ENCODE results near the gene SIL1. TPM values are rescaled to one million over a fixed set of nuclear protein-coding genes. Genes with fewer than 3 reads are reported as not detected.
A peak's percentile ranks its signal among the peaks of the same experiment; 100 is the strongest.

Gene SIL1
- total RNA-seq, 2 experiments from 2014 or later: 13.5 to 15.8 TPM

DNA sequence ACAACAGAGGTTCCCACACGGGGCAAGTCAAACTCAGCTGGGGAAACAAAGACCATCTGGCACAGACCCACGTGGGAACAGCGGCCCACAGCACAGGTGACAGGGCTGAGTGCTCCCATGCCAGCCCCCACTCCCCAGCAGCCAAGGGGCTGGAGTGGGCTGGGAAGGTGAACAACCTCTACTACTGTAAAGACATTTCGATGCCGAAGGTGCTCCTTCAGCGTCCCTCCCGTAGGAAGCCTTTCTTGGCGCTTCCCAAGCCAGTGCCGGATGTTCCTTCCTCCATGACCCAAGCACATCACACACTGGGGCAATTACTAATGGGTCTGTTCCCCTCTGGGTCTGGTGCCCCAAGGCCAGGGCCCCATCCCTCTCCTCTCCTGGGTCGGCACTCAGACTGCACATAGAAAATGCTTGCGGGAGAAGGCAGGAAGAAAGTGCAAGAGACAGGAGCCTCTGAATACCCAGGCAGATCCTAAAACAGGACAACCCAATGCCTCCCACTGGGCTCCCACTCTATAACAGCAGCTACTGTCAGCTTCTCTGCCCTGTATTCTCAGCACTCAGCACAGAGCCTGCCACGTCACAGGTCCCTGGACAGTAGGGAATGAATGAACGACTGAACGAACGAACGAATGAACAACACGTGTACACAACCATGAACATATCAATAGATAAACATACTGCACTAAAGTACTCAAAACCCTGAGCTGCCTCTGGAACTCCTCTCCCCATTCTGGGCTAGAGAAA is 246.0 kb downstream of the SIL1 start:
- no peak for ATAC-seq (ENCODE audit: low read depth)
- peaks cover 13% of the 10 kb centered on the region for H3K4me1 Mint-ChIP-seq
- H3K9me3 Mint-ChIP-seq: no peaks in the 10 kb centered on the region
- H3K36me3 Mint-ChIP-seq: no peaks in the 10 kb centered on the region
- no peak overlapping the region for H3K4me3 Mint-ChIP-seq
- H3K27me3 Mint-ChIP-seq: no peaks in the 10 kb centered on the region
- H3K27ac Mint-ChIP-seq: peak overlapping the region; percentile 24
- POLR2A ChIA-PET: no interaction called here
- DNase-seq: no peak

DNA sequence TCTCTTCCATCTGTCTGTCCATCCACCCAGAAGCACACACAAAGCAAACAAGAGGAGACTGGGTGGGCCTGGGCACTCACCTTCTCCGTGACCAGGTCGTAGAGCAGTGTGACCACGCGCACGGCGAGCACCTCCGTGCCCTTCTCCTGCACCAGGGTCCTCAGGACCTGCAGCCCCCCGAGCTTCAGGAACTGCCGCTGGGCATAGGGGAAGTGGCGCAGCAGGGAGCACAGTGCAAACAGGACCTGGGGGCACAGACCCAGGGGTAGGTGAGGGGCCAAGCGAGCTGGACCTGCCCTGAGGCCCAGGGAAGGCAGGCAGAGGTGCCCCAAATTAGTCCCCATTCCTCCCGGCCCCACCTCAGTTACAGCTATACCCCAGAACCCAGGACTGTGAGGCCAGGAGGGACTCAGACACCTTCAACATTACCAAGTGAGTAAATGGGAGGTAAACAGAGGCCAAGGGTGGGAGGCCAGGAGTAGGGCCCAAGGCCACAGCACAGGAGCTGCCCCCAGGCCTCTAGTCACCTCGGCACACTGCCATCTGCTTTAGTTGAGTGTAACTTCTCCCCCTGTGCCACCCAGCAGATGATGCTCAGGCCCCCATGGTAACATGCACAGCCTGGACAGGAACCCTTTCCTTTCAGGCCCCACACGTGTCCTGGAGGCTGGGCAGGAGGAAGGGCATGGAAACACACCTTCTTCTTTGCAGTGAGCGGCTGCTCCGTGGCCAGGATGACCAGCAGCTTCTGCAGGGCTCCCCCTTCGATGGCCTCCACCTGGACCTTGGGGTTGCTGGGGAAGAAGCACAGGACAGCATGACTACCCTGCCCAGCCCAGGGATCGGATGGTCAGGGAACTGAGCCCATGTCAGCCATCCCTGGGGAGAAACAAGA is 246.8 kb downstream of the SIL1 start:
- H3K9me3 Mint-ChIP-seq: no peaks in the 10 kb centered on the region
- POLR2A ChIA-PET: no interaction called here
- no peaks in the 10 kb centered on the region for H3K36me3 Mint-ChIP-seq
- peaks cover 13% of the 10 kb centered on the region for H3K4me1 Mint-ChIP-seq
- DNase-seq (no peak), ATAC-seq (ENCODE audit: low read depth) (no peak)
- H3K27ac Mint-ChIP-seq: no peak overlapping the region
- H3K27me3 Mint-ChIP-seq: no peaks in the 10 kb centered on the region
- H3K4me3 Mint-ChIP-seq: no peak overlapping the region

DNA sequence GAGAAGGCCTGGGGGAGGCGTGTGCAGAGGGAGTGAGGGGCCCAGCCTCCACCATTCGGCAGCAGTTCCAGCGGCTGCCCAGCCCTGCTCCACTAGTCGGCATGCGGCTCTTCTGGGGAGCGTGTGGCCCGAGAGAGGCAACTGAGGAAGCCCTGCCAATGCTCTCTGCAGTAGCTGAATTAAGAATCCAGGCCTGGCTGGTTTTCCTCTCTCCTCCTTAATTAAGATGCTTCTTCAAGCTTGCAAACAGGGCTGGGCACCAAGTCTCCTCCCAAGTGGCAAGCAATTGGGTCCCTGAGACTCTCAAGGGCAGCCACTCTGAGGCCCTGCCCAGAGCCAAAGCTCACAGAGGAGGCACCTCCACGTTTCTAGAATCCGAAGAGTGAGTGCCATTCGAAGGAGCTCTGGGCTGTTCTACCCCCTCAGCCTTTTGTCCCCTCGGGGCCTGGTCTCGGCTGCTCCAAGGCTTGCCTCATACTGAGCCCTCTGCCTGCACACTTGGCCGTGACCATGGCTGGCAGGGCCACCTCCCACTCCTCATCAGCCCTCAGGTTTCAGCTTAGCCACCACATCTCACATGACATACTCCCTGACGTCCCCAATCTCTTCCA is 247.6 kb downstream of the SIL1 start:
- ATAC-seq (ENCODE audit: low read depth): no peak
- no peak for DNase-seq
- H3K4me1 Mint-ChIP-seq: peaks cover 13% of the 10 kb centered on the region
- no peaks in the 10 kb centered on the region for H3K9me3 Mint-ChIP-seq
- no peak overlapping the region for H3K4me3 Mint-ChIP-seq
- no peaks in the 10 kb centered on the region for H3K36me3 Mint-ChIP-seq
- no peak overlapping the region for H3K27ac Mint-ChIP-seq
- POLR2A ChIA-PET: no interaction called here
- H3K27me3 Mint-ChIP-seq: no peaks in the 10 kb centered on the region

DNA sequence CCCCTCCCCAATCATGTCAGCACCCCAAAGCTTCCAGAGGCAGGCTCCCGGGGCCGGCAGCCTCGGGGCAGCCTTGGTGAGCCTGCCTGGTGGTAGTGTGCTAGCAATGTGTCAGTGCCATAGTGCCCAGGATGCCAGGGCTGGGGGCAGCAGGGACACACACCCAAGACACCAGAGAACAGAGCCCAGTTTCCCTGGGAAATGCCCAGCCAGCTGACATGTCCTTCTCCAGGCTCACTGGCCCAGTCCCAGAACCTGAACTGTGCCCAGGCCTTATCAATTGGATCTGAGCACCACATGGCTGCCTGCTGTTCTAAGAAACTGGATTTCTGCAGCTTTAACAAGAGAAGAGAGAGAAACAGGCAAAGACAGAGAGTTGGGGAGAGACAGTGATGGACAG is 248.2 kb downstream of the SIL1 start:
- no peak overlapping the region for H3K4me3 Mint-ChIP-seq
- no peaks in the 10 kb centered on the region for H3K9me3 Mint-ChIP-seq
- ATAC-seq (ENCODE audit: low read depth): no peak
- no peaks in the 10 kb centered on the region for H3K36me3 Mint-ChIP-seq
- no peak overlapping the region for H3K27ac Mint-ChIP-seq
- H3K27me3 Mint-ChIP-seq: no peaks in the 10 kb centered on the region
- H3K4me1 Mint-ChIP-seq: peaks cover 13% of the 10 kb centered on the region
- no peak for DNase-seq
- POLR2A ChIA-PET: no interaction called here

DNA sequence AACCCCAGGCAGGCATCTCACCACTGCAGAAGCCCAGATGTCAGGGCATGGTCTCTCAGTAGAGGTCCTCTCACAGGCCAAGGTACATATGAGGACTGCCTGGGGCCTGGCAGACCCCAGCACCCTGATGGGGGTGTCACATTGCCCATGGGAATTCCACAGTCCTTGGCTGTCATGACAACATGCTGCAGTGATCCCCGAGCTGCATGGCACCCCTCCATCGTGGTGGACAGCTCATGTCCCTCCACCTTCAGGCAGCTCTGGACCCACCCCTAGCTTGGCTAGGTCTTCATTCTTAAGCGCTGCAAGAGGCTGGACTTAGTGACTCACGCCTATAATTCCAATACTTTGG is 249.0 kb downstream of the SIL1 start:
- Mint-ChIP-seq H3K27me3 (no peaks in the 10 kb centered on the region), H3K36me3 (no peaks in the 10 kb centered on the region), H3K9me3 (no peaks in the 10 kb centered on the region), H3K4me3 (no peak overlapping the region), H3K4me1 (peaks cover 13% of the 10 kb centered on the region), H3K27ac (no peak overlapping the region)
- DNase-seq (no peak), ATAC-seq (ENCODE audit: low read depth) (no peak)
- POLR2A ChIA-PET: interaction anchor here (1.2 kb wide), 1 partner anchor 35 kb away, joined by 3 read pairs; no protein-coding TSS in a partner anchor

DNA sequence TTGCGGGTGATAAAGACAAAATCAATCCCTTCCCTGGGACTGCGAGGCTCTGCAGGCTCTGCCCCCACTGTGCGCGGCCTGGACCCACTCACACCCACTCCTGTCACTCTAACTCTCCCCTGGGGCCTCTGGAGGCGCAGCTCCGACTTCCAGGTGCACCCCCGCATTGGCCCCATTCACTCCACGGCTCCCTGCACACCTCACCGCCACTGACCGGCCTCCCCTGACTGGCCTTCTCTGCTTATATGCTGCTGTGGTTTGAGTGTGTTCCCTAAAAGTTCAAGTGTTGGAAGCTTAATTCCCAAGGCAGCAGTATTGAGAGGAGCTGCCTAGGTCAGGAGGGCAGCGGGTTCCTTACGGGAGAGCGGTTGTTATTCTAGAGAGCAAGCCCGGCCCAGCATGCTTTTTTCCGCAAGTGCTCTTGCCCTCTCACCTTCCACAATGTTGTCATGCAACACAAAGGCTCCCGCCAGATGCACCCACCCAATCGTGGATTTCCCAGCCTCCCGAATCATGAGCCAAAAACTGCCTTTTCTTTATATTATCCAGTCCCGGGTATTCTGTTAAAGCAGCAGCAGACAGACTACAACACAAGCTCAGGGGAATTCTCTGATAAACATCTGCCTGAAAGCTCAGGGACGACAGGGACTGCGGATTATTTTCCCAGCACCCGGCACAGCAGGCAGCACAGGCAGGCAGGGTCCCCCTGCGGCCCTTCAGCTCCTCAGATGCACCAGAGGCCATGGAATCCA is 249.5 kb downstream of the SIL1 start:
- H3K4me1 Mint-ChIP-seq: peaks cover 18% of the 10 kb centered on the region
- POLR2A ChIA-PET: interaction anchor here (1.2 kb wide), 1 partner anchor 35 kb away, joined by 3 read pairs; no protein-coding TSS in a partner anchor
- H3K27me3 Mint-ChIP-seq: no peaks in the 10 kb centered on the region
- no peak for DNase-seq
- no peak overlapping the region for H3K27ac Mint-ChIP-seq
- ATAC-seq (ENCODE audit: low read depth): no peak
- H3K9me3 Mint-ChIP-seq: no peaks in the 10 kb centered on the region
- H3K4me3 Mint-ChIP-seq: no peak overlapping the region
- no peaks in the 10 kb centered on the region for H3K36me3 Mint-ChIP-seq

DNA sequence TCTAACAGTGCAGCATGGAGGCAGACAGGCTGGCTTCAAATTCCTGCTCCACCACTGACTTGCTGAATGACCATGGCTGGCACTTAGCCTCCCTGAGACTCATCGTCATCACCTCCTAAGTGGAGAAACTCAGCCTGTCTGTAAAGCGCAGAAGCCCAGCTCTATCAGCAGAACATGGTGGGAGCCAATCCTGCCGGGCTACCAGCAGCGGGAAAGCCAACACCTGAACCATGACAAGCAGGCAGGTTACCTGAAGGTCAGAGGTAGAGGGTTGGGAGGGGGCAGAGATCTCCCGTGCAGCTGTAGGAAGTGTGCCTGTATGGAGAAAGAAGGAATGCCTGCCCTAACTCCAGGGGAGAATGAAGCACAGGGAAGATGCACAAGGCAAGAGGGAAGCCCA is 250.4 kb downstream of the SIL1 start:
- Mint-ChIP-seq H3K27ac (no peak overlapping the region), H3K36me3 (no peaks in the 10 kb centered on the region), H3K4me3 (no peak overlapping the region), H3K9me3 (no peaks in the 10 kb centered on the region), H3K27me3 (no peaks in the 10 kb centered on the region), H3K4me1 (peaks cover 12% of the 10 kb centered on the region)
- no peak for ATAC-seq (ENCODE audit: low read depth)
- no peak for DNase-seq
- POLR2A ChIA-PET: no interaction called here

DNA sequence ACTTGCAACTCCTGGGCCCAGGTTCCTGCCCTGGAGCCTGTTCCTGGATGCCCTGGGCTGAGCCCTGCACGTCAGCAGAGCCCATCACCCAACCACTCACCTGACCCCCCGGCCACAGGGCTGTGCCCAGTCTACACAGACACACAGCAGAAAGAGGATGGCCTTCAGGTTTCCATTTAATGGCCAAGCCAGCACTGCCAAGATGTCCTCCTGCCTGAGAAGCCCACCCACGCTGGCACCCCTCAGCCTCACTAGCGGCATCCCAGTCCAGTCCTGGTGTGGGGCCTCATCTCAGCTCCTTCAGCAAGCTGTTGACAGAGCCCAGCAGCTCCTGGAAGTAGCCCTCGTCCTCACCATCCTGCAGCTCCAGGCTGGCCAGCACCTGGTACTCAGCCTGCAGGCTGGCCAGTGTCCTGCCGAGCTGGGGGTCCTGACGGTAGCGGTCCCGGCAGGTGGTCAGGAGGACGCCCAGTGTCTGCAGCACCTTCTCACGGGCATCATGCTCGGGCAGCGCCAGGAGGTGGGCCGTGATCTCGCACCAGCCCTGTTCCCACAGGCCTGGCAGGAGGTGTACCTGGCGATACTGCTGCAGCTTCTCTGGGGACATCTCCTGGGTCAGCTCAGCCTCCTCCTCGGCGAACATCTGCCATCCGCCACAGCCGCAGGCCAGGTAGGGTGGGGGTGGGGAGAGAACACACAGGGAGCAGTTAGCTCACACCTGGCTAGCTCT is 251.2 kb downstream of the SIL1 start:
- ATAC-seq (ENCODE audit: low read depth): no peak
- Mint-ChIP-seq H3K9me3 (no peaks in the 10 kb centered on the region), H3K27ac (no peak overlapping the region), H3K4me1 (peaks cover 10% of the 10 kb centered on the region), H3K4me3 (no peak overlapping the region), H3K27me3 (no peaks in the 10 kb centered on the region), H3K36me3 (no peaks in the 10 kb centered on the region)
- no peak for DNase-seq
- POLR2A ChIA-PET: no interaction called here

DNA sequence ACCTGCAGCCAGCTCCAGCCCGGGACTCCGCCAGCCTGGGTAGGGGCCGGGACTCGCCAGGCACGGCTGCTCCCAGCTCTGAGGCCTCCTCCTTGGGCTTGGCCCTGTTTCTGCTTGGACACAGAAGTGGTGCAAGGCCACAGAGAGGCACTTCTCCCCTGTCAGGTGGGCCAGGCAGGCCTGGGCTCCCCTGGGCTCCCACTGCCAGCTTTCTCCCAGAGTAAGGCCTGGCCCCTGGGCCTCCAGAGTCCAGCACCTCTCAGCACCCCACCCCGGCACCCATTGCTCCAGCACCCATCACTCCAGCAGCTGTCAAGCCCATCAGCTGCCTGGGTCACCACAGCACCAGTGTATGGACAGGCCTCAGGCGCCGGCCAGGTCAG is 251.9 kb downstream of the SIL1 start:
- H3K36me3 Mint-ChIP-seq: no peaks in the 10 kb centered on the region
- no peak overlapping the region for H3K4me3 Mint-ChIP-seq

DNA sequence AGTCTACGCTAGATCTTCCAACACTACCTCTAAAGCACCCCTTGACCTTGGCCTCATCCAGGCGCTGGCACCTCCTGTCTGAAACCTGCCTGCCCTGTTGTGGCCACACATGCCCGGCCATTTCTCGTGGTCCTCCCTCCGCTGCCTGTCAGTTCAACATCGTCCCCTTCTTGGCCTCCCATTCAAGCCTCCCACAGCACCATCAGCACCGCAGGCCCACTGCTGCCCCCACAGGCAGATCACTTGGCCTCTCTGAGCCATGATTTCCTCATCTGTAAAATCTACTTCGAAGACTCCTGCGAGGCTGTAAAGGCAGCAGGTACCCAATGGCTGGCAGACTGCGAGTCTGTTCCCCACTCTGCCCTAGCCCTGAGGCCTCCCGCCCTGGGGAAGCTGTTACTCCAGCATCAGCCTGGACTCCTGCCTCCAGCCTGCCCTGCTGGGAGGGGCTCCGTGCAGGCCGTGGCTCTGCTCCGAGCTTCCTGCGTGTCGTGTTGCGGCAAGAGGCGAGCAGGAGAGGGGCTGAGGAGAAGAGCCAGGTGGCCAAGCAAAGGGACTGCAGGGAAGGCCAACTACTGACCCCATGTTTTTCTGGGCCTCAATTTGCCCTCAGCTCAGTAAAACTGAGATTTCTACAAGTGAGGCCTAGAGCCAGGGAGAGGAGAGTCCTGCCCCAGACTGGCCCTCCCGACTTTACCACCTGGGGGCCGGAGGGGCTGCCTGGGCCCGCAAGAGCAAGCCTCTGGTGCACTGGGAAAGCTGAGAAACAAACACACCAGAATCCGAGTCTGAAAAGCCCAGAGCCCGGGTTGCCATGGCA is 252.5 kb downstream of the SIL1 start:
- peaks cover 3% of the 10 kb centered on the region for H3K36me3 Mint-ChIP-seq
- H3K27ac Mint-ChIP-seq: no peak overlapping the region
- peaks cover 10% of the 10 kb centered on the region for H3K4me1 Mint-ChIP-seq
- no peak for ATAC-seq (ENCODE audit: low read depth)
- H3K4me3 Mint-ChIP-seq: no peak overlapping the region
- no peak for DNase-seq
- H3K27me3 Mint-ChIP-seq: no peaks in the 10 kb centered on the region
- H3K9me3 Mint-ChIP-seq: no peaks in the 10 kb centered on the region
- POLR2A ChIA-PET: no interaction called here

More for the DNA sequence above, 251.9 kb downstream of the SIL1 start:
- H3K27me3 Mint-ChIP-seq: no peaks in the 10 kb centered on the region
- no peaks in the 10 kb centered on the region for H3K9me3 Mint-ChIP-seq
- peaks cover 10% of the 10 kb centered on the region for H3K4me1 Mint-ChIP-seq
- POLR2A ChIA-PET: no interaction called here
- ATAC-seq (ENCODE audit: low read depth) (no peak), DNase-seq (no peak)
- H3K27ac Mint-ChIP-seq: no peak overlapping the region

DNA sequence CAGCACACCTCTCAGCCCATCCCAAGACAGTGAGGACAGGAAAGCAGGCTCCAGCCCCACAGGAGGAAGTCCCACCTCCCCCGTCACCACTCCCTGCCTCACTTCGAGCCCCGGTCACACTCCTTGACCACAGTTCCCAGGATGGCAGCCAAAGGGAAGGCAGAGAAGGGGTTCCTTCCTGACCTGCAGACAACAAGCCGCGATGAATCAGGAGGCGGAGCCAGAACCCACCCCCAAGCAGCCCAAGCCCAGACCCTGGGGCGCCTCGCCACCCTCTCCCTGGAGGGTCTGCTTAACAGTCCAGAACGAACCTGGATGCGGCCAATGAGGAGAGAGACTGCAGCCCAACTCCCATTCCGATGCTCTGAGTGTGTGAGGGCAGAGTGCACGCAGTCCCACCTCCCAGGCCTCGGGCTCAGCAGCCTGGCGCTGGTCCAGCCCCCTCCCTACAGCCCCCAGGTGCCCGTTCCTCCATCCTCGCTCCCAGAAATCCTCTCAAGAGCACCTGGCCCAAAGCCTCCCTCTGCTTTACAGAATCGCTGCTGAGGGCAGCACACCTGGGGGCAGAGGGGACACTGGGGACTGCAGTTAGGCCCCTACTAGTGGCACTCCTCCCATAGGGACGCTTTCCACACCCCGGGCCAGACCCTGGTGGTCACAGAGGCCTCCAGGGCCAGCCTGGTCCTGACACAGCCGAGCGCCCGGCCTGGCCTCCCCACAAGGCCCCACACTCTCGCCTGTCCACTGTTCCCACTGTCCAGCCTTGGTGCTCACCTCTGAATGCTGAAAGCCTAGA is 253.4 kb downstream of the SIL1 start:
- ATAC-seq (ENCODE audit: low read depth) (no peak), DNase-seq (no peak)
- Mint-ChIP-seq H3K4me3 (no peak overlapping the region), H3K4me1 (peaks cover 10% of the 10 kb centered on the region), H3K27ac (no peak overlapping the region), H3K27me3 (no peaks in the 10 kb centered on the region), H3K9me3 (no peaks in the 10 kb centered on the region), H3K36me3 (peaks cover 4% of the 10 kb centered on the region)
- POLR2A ChIA-PET: no interaction called here
